MM.1S (cell line): ENCODE data around the gene MTF1.

Experiments used
- EZH2 ChIP-seq: fragments of 300-600 bp; sonication (generic); optimal IDR thresholded peaks from 2 replicates; pipeline ENCODE3; 2017; ENCODE audit warnings: low read depth, mild to moderate bottlenecking, antibody characterized with exemption, low read length, mixed read lengths
- EZH2phosphoT487 ChIP-seq: fragments of 300-600 bp; sonication (generic); IDR thresholded peaks from 2 replicates; pipeline ENCODE4 v1.6.1; 2018; ENCODE audit warnings: antibody characterized with exemption, low read length
- TF ChIP-seq, protein P1 (sequence below): fragments of 300-600 bp; sonication (generic); IDR thresholded peaks from 2 replicates; pipeline ENCODE4 v1.5.1; 2016; ENCODE audit warnings: antibody characterized with exemption, low read length, mixed read lengths

DNA sequence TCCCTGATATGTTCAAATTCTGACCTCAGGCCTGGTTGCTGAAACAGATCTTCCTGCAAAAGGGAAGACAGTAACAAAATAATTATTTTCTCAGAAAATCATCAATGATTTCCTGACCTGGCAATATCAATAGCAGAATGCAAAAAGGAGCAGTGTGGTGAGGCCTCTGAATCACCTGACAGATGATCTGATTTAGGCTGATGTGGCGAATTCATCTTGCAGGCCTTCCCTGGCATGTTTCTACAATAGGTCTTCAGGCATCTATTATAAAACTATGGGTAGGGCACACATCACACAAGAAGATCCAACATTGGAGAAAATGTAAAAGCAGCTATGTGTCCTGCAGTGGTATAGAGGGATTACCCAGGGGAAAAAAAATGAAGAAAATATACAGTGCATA lies 7.1 kb upstream of the MTF1 start:
- TF ChIP-seq, protein P1, sequence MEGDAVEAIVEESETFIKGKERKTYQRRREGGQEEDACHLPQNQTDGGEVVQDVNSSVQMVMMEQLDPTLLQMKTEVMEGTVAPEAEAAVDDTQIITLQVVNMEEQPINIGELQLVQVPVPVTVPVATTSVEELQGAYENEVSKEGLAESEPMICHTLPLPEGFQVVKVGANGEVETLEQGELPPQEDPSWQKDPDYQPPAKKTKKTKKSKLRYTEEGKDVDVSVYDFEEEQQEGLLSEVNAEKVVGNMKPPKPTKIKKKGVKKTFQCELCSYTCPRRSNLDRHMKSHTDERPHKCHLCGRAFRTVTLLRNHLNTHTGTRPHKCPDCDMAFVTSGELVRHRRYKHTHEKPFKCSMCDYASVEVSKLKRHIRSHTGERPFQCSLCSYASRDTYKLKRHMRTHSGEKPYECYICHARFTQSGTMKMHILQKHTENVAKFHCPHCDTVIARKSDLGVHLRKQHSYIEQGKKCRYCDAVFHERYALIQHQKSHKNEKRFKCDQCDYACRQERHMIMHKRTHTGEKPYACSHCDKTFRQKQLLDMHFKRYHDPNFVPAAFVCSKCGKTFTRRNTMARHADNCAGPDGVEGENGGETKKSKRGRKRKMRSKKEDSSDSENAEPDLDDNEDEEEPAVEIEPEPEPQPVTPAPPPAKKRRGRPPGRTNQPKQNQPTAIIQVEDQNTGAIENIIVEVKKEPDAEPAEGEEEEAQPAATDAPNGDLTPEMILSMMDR: no peak
- no peak for TF ChIP-seq EZH2
- TF ChIP-seq EZH2phosphoT487: no peak
